Effector memory CD8-positive, alpha-beta T cell (primary cell): Measurements from ENCODE around the gene TP63.

Source experiments
- ATAC-seq: fragments of 150-1000 bp; cut with Tn5 transposase; replicated peaks from 2 replicates; pipeline ENCODE4 v1.10.0; 2021; ENCODE audit warnings: mild to moderate bottlenecking, moderate library complexity
- DNase-seq, 3 experiments: peaks; one replicate each; pipeline ENCODE4 v3.0.0; 2021
- H3K27ac Mint-ChIP-seq, 2 donors: one replicate each; pipeline ENCODE4 v1.8.0; 2022; ENCODE audit warnings: mild to moderate bottlenecking in 2 of 2, mixed read lengths in 2 of 2, moderate library complexity in 2 of 2
- H3K27me3 Mint-ChIP-seq, 2 donors: one replicate each; pipeline ENCODE4 v1.8.0; 2022; ENCODE audit warnings: mixed read lengths in 2 of 2
- H3K36me3 Mint-ChIP-seq: one replicate; pipeline ENCODE4 v1.8.0; 2022; ENCODE audit warnings: mild to moderate bottlenecking, moderate library complexity, mixed read lengths; ENCODE audit not compliant: insufficient read depth
- H3K4me1 Mint-ChIP-seq, 2 donors: one replicate each; pipeline ENCODE4 v1.8.0; 2022; ENCODE audit warnings: low read depth in 2 of 2, mixed read lengths in 2 of 2
- H3K4me3 Mint-ChIP-seq, 2 donors: one replicate each; pipeline ENCODE4 v1.8.0; 2022; ENCODE audit warnings: mild to moderate bottlenecking in 2 of 2, mixed read lengths in 2 of 2, moderate library complexity in 2 of 2
- H3K9me3 Mint-ChIP-seq, 2 donors: one replicate each; pipeline ENCODE4 v1.8.0; 2022; ENCODE audit warnings: mixed read lengths in 2 of 2

The TP63 gene

DNA sequence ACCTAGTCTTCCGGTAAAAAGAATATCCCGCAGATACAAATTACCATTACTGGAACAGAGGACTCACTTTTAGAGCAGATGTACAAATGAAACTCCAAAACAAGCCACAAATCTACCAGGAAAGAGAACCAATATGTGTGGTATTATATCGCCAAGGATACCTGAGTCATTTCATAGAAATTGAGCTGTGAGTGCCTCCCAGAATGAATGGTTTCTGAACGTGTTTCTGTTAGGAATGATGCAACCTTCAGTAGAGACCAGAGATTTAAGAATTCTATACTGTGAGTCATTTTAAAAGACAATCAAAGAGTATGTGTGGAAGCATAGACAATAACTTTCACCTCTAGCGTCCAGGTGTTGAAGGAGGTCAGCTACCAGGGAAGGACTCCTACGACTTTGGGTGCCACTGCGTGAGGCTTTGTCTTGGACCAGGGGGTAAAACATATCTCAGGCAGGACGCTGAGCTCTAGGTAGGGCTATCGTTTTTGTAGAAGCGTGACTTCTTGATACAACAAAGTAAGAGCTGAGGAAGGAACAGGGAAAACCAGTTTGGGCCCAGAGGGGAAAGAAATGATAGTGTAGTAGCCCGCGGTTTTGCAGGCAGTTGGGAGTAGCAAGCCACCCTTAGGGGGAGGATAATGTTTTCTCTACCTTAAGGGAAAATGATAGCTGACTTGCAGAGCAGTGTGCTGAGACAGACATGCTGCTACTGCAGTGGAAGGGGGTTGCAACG is 210.4 kb downstream of the TP63 start:
- H3K4me3 Mint-ChIP-seq = no peak overlapping the region
- no peaks in the 10 kb centered on the region for H3K4me1 Mint-ChIP-seq
- no peak for ATAC-seq
- H3K27ac Mint-ChIP-seq = no peak overlapping the region
- H3K36me3 Mint-ChIP-seq = no peaks in the 10 kb centered on the region
- H3K27me3 Mint-ChIP-seq = peaks cover 0 to 5% of the 10 kb centered on the region in 2 donors
- DNase-seq = no peak
- H3K9me3 Mint-ChIP-seq = no peaks in the 10 kb centered on the region

DNA sequence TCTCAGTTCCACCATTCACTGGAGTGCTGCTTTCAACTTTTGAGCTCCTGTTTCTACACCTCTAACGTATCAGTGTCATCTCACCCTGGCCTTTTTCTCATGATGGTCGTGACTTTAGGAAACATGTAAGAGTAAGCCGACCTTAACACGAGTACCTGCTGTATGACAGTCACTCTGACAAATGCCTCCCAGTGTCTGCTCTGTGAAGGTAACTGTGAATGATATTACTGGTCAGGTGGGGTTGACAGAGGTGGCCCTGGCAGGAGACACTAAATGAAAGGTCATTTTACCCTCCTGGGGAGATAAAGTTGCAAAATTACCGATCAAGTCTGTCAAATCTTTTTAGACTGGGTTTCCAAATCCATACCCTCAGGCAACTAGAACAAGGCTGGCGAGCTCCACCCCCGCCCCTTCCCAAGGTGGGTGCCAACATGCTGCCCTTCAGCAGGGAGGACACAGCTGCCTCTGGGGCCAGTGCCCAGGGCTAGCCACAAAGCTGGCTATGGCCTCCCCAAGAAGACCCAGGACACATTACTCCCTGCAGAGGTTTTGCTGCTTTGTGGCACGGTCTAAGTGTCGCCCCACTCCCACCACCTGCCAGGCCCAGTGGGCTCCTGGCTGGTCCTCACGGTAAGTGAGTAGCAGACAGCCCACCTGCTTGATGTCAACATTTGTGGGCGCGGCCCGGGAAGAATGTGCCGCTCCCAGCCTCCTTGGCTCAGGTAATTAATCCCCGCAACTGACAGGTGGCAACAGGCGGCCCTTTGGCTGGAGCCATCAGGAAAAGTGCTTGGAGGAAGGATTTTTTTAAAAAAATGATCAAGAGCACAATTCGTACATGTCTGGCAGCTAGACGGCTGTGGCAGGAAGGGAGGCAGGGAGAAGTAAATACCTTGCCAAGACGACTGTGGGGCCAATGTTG is 211.8 kb downstream of the TP63 start:
- H3K9me3 Mint-ChIP-seq = no peaks in the 10 kb centered on the region
- H3K36me3 Mint-ChIP-seq = no peaks in the 10 kb centered on the region
- no peak overlapping the region for H3K27ac Mint-ChIP-seq
- no peak overlapping the region for H3K4me3 Mint-ChIP-seq
- no peak for ATAC-seq
- no peaks in the 10 kb centered on the region for H3K4me1 Mint-ChIP-seq
- DNase-seq = no peak
- peaks cover 0 to under 1% of the 10 kb centered on the region in 2 donors for H3K27me3 Mint-ChIP-seq

DNA sequence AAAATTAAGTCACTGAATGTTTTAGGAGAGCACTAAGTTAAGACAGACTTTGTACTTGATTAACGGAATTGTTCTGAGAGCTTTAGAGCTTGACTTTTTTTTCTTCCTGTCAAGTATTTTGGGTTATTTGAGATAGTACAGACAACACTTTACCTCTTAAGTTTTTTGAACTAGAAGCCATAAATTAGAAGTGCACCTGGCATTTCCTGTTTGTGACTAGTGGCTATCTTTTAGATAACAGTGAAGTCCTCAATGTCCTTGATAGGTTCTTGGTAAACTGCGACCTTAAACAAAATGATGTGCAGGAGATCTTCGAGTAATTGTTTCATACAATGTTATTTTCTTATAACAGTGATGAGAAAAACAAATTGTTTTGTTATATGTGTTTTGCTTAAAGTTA is 213.9 kb downstream of the TP63 start:
- Mint-ChIP-seq H3K4me1 (no peaks in the 10 kb centered on the region), H3K27me3 (peaks cover 0 to 5% of the 10 kb centered on the region in 2 donors), H3K27ac (no peak overlapping the region), H3K9me3 (no peaks in the 10 kb centered on the region), H3K4me3 (no peak overlapping the region), H3K36me3 (no peaks in the 10 kb centered on the region)
- no peak for DNase-seq
- no peak for ATAC-seq

DNA sequence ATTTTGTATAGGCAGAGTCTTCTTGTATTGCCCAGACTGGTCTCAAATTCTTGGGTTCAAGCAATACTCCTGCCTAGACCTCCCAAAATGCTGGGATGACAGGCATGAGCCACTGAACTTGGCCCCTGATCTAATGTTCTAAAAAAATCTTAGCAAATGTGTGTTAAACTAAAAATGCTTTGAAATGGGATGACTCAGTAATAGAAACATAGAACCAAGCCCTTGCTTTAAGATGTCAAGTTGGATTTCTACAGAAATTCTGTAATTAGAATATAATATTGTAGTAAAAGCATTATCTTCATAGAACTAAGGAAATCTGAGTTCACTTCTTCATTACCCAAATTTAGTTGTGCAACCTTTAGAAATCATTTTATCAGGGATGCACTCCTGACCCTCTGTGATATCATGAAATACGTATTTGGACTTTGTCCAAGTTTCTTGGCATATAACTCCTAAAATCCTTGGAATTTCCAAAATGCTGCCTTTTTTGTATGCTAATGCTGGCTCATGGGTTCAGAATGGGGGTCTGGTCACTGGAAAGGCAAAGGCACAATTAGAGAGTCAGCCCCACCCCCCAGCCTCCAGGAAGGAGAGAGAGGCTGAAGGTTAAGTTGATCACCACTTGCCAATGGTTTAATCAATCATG is 217.3 kb downstream of the TP63 start:
- H3K27ac Mint-ChIP-seq = no peak overlapping the region
- H3K36me3 Mint-ChIP-seq = no peaks in the 10 kb centered on the region
- no peak for DNase-seq
- H3K4me1 Mint-ChIP-seq = no peaks in the 10 kb centered on the region
- peaks cover 0 to 5% of the 10 kb centered on the region in 2 donors for H3K27me3 Mint-ChIP-seq
- no peak overlapping the region for H3K4me3 Mint-ChIP-seq
- H3K9me3 Mint-ChIP-seq = no peaks in the 10 kb centered on the region
- ATAC-seq = no peak

DNA sequence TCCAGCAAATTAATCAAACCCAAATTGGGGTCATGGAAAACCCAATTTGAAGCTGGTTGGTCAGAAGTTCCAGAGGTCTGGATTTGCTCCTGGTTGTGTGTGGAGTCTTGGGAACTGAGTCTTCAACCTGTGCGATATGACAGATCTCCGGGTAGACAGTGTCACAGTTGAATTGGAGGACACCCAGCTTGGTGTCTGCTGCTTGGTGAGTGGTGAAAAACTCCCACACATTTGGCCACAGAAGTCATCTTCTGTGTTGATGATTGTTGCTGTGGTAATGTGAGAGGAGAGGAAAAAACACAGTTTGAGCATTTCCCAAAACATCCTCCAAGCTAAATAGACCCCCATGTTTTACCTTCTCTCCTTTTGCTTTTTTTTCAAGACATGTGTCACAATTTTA is 218.1 kb downstream of the TP63 start:
- Mint-ChIP-seq H3K4me1 (no peaks in the 10 kb centered on the region), H3K9me3 (no peaks in the 10 kb centered on the region), H3K27ac (no peak overlapping the region), H3K36me3 (no peaks in the 10 kb centered on the region), H3K27me3 (peaks cover 0 to 5% of the 10 kb centered on the region in 2 donors), H3K4me3 (no peak overlapping the region)
- no peak for ATAC-seq
- DNase-seq = no peak

DNA sequence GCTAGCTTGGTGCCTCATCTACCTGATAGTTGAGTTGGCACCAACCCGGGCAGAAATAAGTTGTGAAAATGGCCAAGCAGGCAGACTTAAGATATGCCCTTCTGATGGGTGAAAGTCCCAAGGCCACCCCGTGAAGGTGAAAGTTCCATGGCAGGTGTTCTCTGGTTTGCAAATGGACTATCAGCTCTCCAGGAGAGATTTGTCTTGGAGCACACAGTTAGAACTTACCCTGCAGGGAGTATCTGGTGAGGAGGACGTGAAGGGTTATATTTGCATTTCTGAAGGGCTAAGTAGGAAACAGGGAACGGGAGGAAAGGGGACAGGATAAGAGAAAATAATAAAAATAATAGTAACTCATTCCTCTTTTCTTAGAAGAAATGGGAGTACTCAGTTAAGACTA is 220.5 kb downstream of the TP63 start:
- Mint-ChIP-seq H3K4me3 (no peak overlapping the region), H3K27ac (no peak overlapping the region), H3K9me3 (no peaks in the 10 kb centered on the region), H3K27me3 (peaks cover 0 to 11% of the 10 kb centered on the region in 2 donors), H3K4me1 (no peaks in the 10 kb centered on the region), H3K36me3 (no peaks in the 10 kb centered on the region)
- no peak for DNase-seq
- no peak for ATAC-seq

DNA sequence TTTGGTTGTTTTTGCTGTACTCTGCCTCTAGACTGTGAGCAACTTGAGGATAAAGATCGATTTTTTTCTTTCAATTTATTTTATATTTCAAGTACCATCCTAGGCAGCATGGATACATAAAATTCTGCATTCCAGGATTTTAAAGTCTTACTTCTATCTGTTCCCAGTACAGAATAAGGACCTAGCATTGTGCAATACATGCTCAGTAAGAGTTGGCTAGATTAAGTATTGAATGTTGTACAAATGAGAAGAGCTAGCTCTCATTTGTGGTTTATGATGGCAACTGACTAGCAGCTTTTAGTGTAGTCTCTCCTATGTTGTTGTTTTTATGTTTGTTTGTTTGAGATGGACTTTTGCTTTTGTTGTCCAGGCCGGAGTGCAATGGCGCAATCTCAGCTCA is 222.7 kb downstream of the TP63 start:
- no peaks in the 10 kb centered on the region for H3K36me3 Mint-ChIP-seq
- H3K4me1 Mint-ChIP-seq = no peaks in the 10 kb centered on the region
- no peak for ATAC-seq
- H3K9me3 Mint-ChIP-seq = no peaks in the 10 kb centered on the region
- H3K27ac Mint-ChIP-seq = no peak overlapping the region
- H3K4me3 Mint-ChIP-seq = no peak overlapping the region
- peaks cover 0 to 6% of the 10 kb centered on the region in 2 donors for H3K27me3 Mint-ChIP-seq
- DNase-seq = no peak

DNA sequence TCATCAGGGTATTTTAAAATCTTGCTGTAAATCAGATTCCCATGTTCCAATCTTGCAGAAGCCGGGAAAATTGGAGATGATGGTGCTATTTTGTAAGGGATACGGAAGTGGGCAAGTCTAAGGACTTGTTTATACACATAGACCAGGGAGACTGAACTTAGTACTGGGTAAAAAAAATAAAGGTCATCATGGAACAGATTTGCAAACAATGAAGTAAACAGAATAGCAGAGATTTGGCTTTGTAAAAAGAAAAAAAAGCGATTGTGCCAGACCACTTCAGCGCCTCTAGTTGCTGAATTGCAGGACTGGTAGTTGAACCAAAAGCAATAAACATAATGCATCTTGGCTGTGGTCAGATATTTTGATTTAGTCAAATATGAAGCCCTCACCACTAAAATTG is 229.1 kb downstream of the TP63 start:
- no peaks in the 10 kb centered on the region for H3K9me3 Mint-ChIP-seq
- H3K27me3 Mint-ChIP-seq = no peaks in the 10 kb centered on the region
- H3K36me3 Mint-ChIP-seq = no peaks in the 10 kb centered on the region
- no peak overlapping the region for H3K4me3 Mint-ChIP-seq
- DNase-seq (no peak), ATAC-seq (no peak)
- H3K27ac Mint-ChIP-seq = no peak overlapping the region
- no peaks in the 10 kb centered on the region for H3K4me1 Mint-ChIP-seq

DNA sequence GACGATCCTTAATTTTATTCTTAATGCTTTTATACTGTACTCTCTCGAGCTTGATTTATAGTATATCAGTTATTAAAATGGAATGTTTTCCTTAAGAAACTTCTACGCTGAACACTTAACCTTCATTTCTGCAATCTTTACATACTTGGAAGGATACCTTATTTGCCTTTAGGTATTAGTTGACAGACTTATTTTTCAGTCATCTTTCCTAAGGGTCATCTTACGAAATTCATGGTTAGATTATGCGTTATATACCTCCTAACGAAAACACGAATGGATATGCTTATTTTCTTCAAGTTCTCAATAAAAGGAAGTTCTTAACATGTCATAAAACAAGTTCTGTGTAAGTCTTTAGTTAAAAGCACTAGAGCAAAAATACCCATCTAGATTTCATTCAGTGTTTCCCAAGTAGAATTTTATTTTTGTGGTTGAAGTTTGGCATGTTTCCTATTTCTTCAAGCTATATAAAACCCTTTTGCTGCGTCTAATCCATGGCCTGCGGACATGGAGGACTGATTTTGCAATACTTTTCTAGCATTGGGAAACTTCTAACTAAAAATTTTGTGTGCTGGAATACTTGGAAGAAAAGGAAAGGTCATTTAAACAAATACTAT is 231.3 kb downstream of the TP63 start:
- Mint-ChIP-seq H3K27ac (no peak overlapping the region), H3K4me1 (no peaks in the 10 kb centered on the region), H3K9me3 (no peaks in the 10 kb centered on the region), H3K27me3 (no peaks in the 10 kb centered on the region), H3K4me3 (no peak overlapping the region), H3K36me3 (no peaks in the 10 kb centered on the region)
- DNase-seq = no peak
- ATAC-seq = no peak

DNA sequence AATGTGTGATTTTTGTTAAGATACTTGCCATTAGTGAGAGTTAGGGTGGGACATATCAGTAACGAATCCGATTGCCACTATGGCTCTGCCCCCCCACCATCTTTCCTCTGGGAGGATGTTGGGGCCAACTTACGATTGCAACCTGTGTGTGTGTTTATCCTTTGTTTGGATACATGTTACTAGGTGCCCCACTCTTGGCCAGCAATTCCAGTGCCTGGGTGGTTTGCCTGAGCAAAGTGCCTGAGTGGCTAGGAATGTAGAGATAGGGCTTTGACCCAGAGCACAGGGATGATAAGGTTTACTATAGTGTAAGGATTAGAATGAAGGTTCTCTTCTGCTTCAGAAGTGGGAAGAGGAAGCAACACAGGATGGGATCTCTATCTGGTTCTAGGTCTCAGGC is 231.8 kb downstream of the TP63 start:
- no peak for ATAC-seq
- no peak for DNase-seq
- H3K27me3 Mint-ChIP-seq = no peaks in the 10 kb centered on the region
- no peak overlapping the region for H3K4me3 Mint-ChIP-seq
- H3K27ac Mint-ChIP-seq = no peak overlapping the region
- no peaks in the 10 kb centered on the region for H3K36me3 Mint-ChIP-seq
- no peaks in the 10 kb centered on the region for H3K9me3 Mint-ChIP-seq
- no peaks in the 10 kb centered on the region for H3K4me1 Mint-ChIP-seq

DNA sequence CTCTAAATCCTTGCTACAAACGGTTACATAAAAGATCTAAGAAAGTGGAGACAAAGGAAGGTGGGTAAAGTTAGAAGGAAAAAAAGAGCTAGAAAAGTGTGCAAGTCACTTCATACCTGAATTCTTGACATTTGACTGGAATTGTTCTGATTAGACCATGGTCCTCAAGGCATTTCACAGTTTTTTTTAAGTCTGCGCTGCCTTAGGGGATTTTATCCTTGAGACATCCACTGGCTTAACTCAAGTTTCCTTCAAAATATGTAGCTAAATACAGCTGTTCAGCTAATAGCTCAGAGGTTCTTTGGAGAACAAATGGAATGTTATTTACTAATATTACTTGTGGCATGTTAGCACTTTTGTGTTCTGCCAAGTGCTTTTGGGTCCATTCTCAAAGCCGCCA is 236.9 kb downstream of the TP63 start:
- H3K27ac Mint-ChIP-seq = no peak overlapping the region
- DNase-seq (no peak), ATAC-seq (no peak)
- H3K9me3 Mint-ChIP-seq = no peaks in the 10 kb centered on the region
- H3K4me1 Mint-ChIP-seq = no peaks in the 10 kb centered on the region
- H3K4me3 Mint-ChIP-seq = no peak overlapping the region
- no peaks in the 10 kb centered on the region for H3K36me3 Mint-ChIP-seq
- no peaks in the 10 kb centered on the region for H3K27me3 Mint-ChIP-seq

DNA sequence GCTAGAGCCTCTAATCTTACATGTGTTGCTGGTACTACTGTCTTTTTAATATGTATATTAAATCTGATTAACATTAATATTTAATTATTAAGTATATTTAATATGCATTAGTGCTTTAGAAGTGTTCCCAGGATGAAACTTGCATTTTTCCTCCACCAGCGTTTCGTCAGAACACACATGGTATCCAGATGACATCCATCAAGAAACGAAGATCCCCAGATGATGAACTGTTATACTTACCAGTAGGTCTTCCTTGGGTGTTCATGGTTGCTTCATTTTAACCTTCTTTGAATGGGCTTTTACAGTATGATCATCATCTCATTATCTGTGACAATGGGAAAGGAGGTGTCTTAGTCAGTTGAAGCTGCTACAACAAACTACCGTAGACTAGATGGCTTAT is 238.0 kb downstream of the TP63 start:
- Mint-ChIP-seq H3K27me3 (no peaks in the 10 kb centered on the region), H3K9me3 (no peaks in the 10 kb centered on the region)
- no peak for ATAC-seq

DNA sequence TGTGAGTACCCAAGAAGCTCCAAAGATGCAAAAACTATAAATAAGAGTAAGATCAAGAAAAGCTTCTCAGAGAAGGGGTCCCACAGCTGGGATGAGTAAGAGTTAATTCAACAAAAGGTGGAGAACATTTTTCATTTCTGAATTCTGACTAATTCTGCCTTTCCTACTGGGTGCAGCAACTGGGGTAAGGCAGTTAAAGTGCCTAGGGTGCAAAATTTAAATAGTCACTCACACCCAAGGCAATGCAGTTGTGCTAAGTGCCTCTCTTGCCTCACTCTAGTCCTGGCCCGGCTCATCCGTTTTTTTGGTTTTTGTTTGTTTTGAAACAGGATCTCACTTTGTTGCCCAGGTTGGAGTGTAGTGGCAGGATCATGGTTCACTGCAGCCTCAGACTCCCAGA is 240.2 kb downstream of the TP63 start:
- Mint-ChIP-seq H3K27me3 (no peaks in the 10 kb centered on the region), H3K9me3 (no peaks in the 10 kb centered on the region), H3K27ac (no peak overlapping the region), H3K4me3 (no peak overlapping the region), H3K4me1 (no peaks in the 10 kb centered on the region), H3K36me3 (no peaks in the 10 kb centered on the region)
- ATAC-seq (no peak), DNase-seq (no peak)

More for the DNA sequence above, 238.0 kb downstream of the TP63 start:
- no peaks in the 10 kb centered on the region for H3K4me1 Mint-ChIP-seq
- H3K36me3 Mint-ChIP-seq = no peaks in the 10 kb centered on the region
- H3K4me3 Mint-ChIP-seq = no peak overlapping the region
- no peak for DNase-seq
- H3K27ac Mint-ChIP-seq = no peak overlapping the region
